ENCODE data around the gene FAM240B. TPM values are rescaled to one million over a fixed set of nuclear protein-coding genes. Genes with fewer than 3 reads are reported as not detected.

FAM240B gene
- total RNA-seq: not detected in 2 replicates

- intact Hi-C loops (cut with micrococcal nuclease): no loop called here
Measured at GRCh38 chr9:38720083-38720745, at the start of gene FAM240B. Gene FAM240B, minus strand, starts transcription at chr9:38720133. Its CDS starts 16,134 bp downstream, at chr9:38703999.

DNA sequence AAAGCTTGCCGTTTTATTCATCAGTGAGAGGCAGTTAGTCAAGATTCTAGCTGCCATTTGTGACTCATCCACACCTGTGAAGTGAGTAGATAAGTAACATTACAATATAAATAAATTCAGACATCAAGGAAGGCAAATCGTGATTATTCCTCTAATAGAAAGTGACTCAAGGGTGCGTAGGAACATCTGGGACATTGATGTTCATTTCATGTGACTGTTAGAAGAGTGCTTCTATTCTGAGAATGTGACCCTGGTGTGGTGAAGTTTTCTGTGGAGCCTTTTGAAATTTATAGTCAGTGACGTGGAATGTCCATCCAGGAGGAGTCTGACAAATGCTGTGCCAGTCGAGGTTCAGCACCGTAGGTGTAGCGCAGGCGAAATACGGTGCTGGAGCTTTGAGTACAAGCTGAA is 48.4 kb upstream of the FAM240B start:
- intact Hi-C loops (cut with micrococcal nuclease): no loop called here

- intact Hi-C loops (cut with micrococcal nuclease): no loop called here
Measured at GRCh38 chr9:38765101-38765500, 45.2 kb upstream of the FAM240B start.

- intact Hi-C loops (cut with micrococcal nuclease): no loop called here
Measured at GRCh38 chr9:38761999-38762398, 42.1 kb upstream of the FAM240B start.

GRCh38 chr9:38761339-38761738 is 41.4 kb upstream of the FAM240B start:
- intact Hi-C loops (cut with micrococcal nuclease): no loop called here

DNA sequence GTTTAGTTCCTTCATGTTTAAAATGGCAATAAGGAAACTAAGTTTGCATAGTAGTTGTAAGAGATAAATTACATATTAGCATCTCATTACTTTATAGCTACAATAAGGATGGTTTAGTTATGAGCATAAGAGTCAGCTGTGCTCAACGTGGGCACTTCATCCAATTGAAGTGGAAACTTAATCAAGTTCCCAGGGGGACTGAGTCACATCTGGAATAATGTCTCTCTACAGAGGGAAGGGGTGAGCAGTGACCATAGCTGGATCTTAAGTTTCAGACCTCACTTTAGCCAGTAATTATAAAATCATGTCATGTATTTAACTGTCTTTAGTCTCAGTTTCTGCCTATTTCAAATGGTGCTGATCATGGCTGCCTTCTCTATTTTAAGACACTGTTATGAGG is 36.8 kb upstream of the FAM240B start:
- intact Hi-C loops (cut with micrococcal nuclease): no loop called here

DNA sequence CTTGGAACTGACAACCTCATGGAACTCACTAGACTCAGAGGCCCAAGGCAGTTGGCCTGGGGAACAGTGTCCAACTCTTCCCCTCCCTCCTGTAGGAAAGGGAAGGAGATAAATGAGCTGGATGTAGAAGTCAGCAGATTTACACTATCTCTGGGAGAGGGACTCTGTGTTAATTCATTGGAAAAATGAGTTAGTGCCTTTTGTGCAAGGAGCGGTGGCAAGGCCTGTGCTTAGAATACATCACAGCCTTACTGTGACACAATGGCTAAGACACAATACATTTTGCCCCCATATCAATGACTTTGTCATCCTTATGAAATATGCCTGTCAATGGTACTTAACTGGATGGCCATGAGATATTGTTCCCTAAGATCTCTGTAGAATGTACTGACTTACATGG is 28.0 kb upstream of the FAM240B start:
- intact Hi-C loops (cut with micrococcal nuclease): loop anchor here (2.0 kb wide), 1 partner anchor 19 kb away; no protein-coding TSS in a partner anchor

GRCh38 chr9:38747067-38747466 is 27.1 kb upstream of the FAM240B start:
- intact Hi-C loops (cut with micrococcal nuclease): no loop called here

- intact Hi-C loops (cut with micrococcal nuclease): no loop called here
Measured at GRCh38 chr9:38746303-38746702, 26.4 kb upstream of the FAM240B start.

- intact Hi-C loops (cut with micrococcal nuclease): no loop called here
Measured at GRCh38 chr9:38744484-38744883, 24.6 kb upstream of the FAM240B start.

- intact Hi-C loops (cut with micrococcal nuclease): no loop called here
Measured at GRCh38 chr9:38737246-38737645, 17.3 kb upstream of the FAM240B start.

DNA sequence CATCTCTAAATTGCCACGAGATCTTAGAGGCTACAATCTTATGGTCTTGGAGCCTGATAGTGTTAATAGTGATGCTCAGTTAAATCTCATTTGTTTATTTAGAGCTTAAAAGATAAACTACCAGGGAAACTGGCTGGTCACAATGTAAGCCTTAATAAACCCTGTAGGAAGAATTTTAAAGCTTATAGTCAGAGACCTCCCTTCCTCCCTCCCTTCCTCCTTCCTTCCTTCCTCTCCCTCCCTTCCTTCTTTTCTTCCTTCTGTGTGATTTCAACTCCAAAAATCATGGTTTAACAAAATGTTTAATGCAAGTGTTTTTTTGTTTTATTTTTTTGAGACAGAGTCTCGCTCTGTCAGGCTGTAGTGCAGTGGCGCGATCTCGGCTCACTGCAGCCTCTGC is 14.9 kb upstream of the FAM240B start:
- intact Hi-C loops (cut with micrococcal nuclease): no loop called here

DNA sequence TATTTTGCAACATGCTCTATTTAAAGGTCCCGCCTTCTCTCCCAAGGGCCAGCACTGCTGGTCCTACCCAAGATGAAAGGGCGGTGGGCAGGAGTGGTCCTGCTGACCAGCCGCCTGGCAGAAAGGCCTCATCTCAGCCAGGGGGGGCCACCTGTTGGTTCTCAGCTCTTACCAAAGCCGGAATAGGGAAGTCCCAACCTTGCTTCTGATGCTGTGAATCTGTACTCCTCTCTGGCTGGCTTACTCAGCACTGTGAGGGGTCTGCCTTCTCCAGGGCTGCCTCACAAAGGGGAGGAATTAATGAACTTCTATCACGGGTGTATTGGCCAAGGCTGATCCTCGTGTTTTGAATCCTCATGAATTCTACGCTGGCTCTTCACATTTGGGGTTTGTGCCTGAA is 13.6 kb upstream of the FAM240B start:
- intact Hi-C loops (cut with micrococcal nuclease): no loop called here

DNA sequence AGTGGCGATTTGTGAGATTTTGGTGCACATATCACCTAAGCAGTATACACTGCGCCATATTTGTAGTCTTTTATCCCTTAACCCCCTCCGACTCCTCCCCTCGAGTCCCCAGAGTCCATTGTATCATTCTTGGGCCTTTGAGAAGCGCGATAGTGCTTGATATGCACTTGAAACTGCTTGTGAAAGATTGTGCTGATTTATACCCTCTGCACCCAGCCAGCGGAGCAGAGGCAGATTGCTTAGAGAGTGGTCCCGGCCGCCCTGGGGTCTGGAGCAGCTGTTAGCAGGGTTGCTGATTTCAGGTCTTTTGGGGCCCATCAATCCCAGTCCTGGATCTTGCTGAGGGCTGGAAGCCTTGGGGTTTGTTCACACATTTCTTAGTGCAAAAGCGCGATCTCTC is 13.0 kb upstream of the FAM240B start:
- intact Hi-C loops (cut with micrococcal nuclease): no loop called here

DNA sequence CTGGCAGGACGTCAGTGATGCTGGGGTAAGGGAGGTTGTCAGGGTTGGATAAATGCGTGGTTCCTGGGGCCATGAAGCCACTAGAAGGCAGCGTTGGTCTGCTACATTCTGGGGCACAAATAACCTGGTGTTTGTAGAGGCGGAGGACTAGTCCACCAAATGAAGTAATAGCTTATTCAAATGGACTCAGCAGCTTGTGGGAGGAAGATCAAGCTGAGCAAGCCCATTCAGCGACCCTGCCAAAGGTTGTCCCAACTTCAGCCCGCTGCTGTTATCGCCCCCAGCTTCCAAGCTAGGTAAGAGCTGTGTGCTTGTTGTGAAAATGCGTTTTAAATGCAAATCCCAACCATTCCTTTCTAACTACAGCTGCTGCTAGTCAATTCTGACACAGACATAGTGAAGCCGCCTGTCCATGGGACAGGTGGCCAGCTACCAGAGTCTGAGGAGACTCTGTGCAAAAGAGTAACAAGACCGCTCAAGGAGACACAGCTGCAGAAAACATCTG is 7.6 kb upstream of the FAM240B start:
- intact Hi-C loops (cut with micrococcal nuclease): loop anchor here (2.0 kb wide), 1 partner anchor 21 kb away; no protein-coding TSS in a partner anchor

DNA sequence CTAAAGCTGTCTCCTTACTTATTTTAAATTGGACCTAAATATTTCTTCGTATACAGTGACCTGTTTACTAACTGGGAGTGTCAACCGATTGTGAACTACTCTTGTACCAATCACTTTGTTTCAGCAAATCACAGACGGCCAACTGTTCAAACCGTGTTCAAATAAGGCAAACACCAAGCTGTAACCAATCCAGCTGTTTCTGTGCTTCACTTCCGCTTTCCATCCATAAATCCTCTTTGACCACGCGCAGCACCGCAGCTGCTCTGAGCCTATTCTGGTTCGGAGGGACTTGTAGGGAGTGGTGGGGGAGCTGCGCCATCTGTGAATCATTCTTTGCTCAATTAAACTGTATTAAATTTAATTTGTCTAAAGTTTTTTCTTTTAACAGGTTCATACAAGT is 4.8 kb upstream of the FAM240B start:
- intact Hi-C loops (cut with micrococcal nuclease): no loop called here

DNA sequence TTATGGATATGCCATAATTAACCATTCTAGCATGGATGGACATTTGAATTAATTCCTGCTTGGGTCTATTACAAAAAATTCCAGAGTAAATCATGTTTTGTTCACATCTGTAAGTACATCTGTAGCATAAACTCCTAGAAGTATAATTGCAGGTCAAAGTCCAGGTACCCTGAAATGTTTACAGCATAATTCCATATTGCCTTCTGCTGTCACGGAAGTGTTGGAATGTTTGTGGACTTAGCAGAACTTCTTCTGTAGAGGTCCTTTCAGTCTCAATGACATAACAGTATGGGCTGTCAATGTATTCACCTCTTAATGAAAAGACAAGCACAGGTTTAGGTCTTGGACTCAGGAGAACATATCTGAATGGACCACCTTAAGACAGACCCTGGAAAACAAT is 1.8 kb downstream of the FAM240B start:
- intact Hi-C loops (cut with micrococcal nuclease): no loop called here

DNA sequence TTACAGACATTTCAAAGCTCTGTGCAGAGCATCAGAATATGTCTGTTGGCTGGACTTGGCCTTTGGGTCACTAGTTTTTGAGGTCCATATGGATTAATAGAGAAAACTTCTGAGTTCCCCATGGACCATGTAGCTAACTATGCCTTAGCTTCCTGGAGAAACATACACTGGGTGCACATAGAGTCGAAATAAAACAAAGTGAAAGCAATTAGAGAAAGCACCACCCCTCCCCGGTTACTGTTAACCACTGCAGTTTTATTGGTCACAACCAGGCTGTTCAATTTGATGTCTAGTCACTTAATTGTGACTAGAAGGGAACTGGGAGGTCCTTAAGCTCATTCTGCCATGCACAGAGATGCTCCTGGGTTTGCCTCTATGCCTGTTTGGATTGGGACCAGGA is 4.2 kb downstream of the FAM240B start:
- intact Hi-C loops (cut with micrococcal nuclease): no loop called here

- intact Hi-C loops (cut with micrococcal nuclease): no loop called here
Measured at GRCh38 chr9:38713426-38713825, 6.5 kb downstream of the FAM240B start.

DNA sequence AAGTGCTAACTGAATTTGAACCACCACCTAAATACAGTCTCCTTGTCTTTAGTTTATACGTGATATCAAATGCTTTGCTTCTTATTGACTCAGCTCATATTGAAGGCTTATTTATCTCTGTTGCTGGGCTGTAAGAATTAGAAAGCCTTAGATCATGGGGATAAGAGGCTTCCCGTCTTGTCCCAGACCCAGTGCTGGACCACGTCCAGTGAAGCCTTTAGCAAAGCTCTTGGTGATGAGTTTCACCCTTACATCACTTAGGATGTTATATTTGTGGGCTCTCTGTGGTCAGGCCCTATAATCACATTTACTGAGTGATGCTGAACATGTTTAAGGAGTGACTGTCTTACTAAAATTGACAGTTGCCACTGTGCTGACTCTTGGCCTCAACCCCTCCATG is 11.2 kb downstream of the FAM240B start:
- intact Hi-C loops (cut with micrococcal nuclease): no loop called here

DNA sequence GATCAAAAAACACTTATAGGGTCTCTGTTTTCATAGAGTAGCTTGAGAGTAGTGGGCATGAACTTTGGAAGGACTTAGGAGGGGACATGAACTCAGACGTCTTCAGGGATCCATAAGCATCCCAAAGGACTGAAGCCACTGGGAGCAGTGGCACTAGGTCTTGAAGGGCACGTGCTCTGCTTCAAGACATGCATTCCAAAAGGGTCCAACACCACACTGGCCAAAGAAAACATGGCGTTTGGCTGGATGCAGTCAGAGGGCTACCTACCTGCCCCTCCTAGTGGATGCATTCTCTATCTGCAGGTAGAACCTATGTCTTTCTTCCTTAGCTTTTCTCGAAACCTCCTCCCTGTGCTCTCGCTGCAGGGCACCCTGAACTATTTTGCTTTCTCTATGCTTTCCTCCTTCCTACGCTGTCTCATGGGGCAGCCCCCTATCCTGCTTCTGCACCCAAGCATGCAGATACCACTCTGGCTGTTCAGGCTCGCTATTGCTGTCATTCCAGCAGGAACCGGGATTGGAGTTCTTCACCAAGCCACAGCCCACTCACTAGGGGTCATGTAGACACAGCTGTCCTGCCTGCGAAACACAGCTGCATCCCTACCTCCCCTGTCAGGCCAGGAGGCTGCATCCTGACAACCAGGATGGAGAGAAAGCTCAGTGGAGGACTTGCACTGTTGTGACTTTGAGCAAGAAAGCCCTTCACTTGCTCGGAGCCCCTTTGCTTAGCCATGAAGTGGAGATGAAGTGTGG is 11.9 kb downstream of the FAM240B start:
- intact Hi-C loops (cut with micrococcal nuclease): no loop called here

DNA sequence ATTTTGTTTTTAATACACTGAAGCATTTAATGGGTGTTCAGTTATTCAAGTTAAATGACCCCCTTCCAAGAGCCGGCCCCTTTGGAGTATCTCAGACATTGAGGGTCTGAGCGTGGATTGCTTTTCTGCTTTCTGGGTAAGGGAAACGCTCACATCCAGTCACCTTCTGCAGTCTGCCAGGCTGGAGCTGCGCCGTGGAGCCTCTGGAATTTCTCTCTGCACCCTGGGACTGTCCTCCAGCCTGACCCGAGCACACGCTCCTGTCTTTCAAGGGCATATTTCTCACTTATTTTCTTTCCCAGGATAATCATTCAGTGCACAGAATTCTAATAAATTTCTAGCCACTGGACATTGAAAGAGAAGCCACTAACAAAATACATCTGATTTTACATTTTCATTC is 13.4 kb downstream of the FAM240B start:
- intact Hi-C loops (cut with micrococcal nuclease): no loop called here

DNA sequence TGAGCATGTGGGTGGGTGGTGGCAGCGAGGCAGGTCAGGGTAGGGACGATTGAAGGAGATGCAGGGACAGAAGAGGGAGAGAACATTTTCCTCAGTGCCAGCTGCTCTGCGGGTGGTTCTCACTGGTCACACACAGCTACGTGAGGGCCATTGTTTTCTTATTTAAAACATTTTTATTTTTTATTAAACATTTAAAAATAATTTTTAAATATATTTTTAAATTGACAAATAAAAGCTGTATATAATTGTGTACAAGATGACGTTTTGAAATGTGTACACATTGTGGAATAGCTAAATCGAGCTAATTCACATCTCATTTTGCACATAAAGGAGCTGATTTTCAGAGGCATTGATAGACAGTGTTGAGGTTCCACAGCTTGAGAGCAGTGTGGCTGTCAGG is 14.0 kb downstream of the FAM240B start:
- intact Hi-C loops (cut with micrococcal nuclease): no loop called here

All from T-helper 1 cell treated with Interleukin-12 subunit alpha and Interleukin-12 subunit beta and Interleukin-4 antibody, amounts not matched to agents 30 ng/mL and 1 ng/mL, for 36 hours (primary cell).